ENCODE results near the gene MISP.
"Not testable (repeated sequence)": the region's sequence is repeated elsewhere in the genome, so short reads cannot be mapped to it uniquely, and the experiment has no call there.

Gene MISP

GRCh38 chr19:750640-751423 lies at the start of gene MISP:
TSS of gene MISP (plus strand) at chr19:751112. CDS start at chr19:756947, 5,835 bp downstream.
- no peak for DNase-seq (ENCODE audit: extremely low read depth, low read depth)
- no peak for TF ChIP-seq CTCF (IDR thresholded peaks at IDR 0.05; ENCODE audit: low read depth, low read length)

- not testable (repeated sequence) for DNase-seq (ENCODE audit: extremely low read depth, low read depth)
These were observed 48.1 kb upstream of the MISP start for GRCh38 chr19:702847-703246.

GRCh38 chr19:703329-703650 lies 47.6 kb upstream of the MISP start:
- DNase-seq (ENCODE audit: extremely low read depth, low read depth), result no peak
- no peak for TF ChIP-seq CTCF (IDR thresholded peaks at IDR 0.05; ENCODE audit: low read depth, low read length)

- no peak for TF ChIP-seq CTCF (IDR thresholded peaks at IDR 0.05; ENCODE audit: low read depth, low read length)
- no peak for DNase-seq (ENCODE audit: extremely low read depth, low read depth)
These were observed 47.1 kb upstream of the MISP start for GRCh38 chr19:703651-704446.

- no peak for TF ChIP-seq CTCF (IDR thresholded peaks at IDR 0.05; ENCODE audit: low read depth, low read length)
- no peak for DNase-seq (ENCODE audit: extremely low read depth, low read depth)
These were observed 46.5 kb upstream of the MISP start for GRCh38 chr19:704447-704741.

- no peak for TF ChIP-seq CTCF (IDR thresholded peaks at IDR 0.05; ENCODE audit: low read depth, low read length)
- no peak for DNase-seq (ENCODE audit: extremely low read depth, low read depth)
These were observed 42.5 kb upstream of the MISP start, which contains the start of gene PALM for GRCh38 chr19:708154-709143. TSS of gene PALM (plus strand) at chr19:708935. CDS start at chr19:709147, 212 bp downstream.

- no peak for TF ChIP-seq CTCF (IDR thresholded peaks at IDR 0.05; ENCODE audit: low read depth, low read length)
- no peak for DNase-seq (ENCODE audit: extremely low read depth, low read depth)
These were observed 41.5 kb upstream of the MISP start for GRCh38 chr19:709196-709964.

Measured in AG09319 (cell line).